OCI-M1 (cell line): ENCODE results near the gene NAA30.
A peak's percentile ranks its signal among the peaks of the same experiment; 100 is the strongest.

Source experiments
- DNase-seq: peaks from one replicate; lab custom pipeline; 2025; lab: John Stamatoyannopoulos, UW

Gene NAA30

GRCh38 chr14:57400556-57401494 lies 10.4 kb downstream of the NAA30 start:
- no peak for DNase-seq

- no peak for DNase-seq
Observed at GRCh38 chr14:57401501-57401900, 11.1 kb downstream of the NAA30 start.

- DNase-seq: no peak
Observed at GRCh38 chr14:57402173-57402852, 11.9 kb downstream of the NAA30 start.

GRCh38 chr14:57403521-57403864 lies 13.1 kb downstream of the NAA30 start:
- DNase-seq: no peak

GRCh38 chr14:57405562-57405961 lies 15.2 kb downstream of the NAA30 start:
- DNase-seq: no peak

GRCh38 chr14:57408037-57408436 lies 17.7 kb downstream of the NAA30 start:
- DNase-seq: no peak

GRCh38 chr14:57408634-57409033 lies 18.2 kb downstream of the NAA30 start:
- no peak for DNase-seq

- DNase-seq: no peak
Observed at GRCh38 chr14:57412341-57412740, 22.0 kb downstream of the NAA30 start.

- peak; percentile 56 for DNase-seq
Observed at GRCh38 chr14:57413849-57414248, 23.5 kb downstream of the NAA30 start.

GRCh38 chr14:57417228-57417627 lies 26.8 kb downstream of the NAA30 start:
- no peak for DNase-seq

GRCh38 chr14:57418999-57419398 lies 28.6 kb downstream of the NAA30 start:
- DNase-seq: no peak

GRCh38 chr14:57420033-57420432 lies 29.6 kb downstream of the NAA30 start:
- DNase-seq: no peak

- DNase-seq: no peak
Observed at GRCh38 chr14:57420986-57421385, 30.6 kb downstream of the NAA30 start.

GRCh38 chr14:57435923-57436322 lies 45.5 kb downstream of the NAA30 start:
- DNase-seq: no peak

GRCh38 chr14:57461777-57462320 lies 71.5 kb downstream of the NAA30 start:
- DNase-seq: no peak

- DNase-seq: no peak
Observed at GRCh38 chr14:57462551-57462950, 72.2 kb downstream of the NAA30 start.

GRCh38 chr14:57464008-57464730 lies 73.8 kb downstream of the NAA30 start:
- DNase-seq: no peak
